A549 (cell line): ENCODE measurements around the gene HIKESHI. TPM values are rescaled to one million over a fixed set of nuclear protein-coding genes. Genes with fewer than 3 reads are reported as not detected.

Experiments
- ATAC-seq, 2 experiments: fragments of 200-7000 bp in 1 of 2; fragments of >200 bp in 1 of 2; cut with Nextera tagmentation in 1 of 2; cut with Tn5 transposase in 1 of 2; 3 replicates each; pipeline versions ENCODE4 v1.8.0 to v1.9.1; 2018 to 2020; ENCODE audit warnings: mild to moderate bottlenecking in 1 of 2, moderate library complexity in 1 of 2
- CTCF ChIA-PET: fragments of 300-600 bp; sonication (Branson Sonifier 250); formaldehyde crosslinking; extraction: SDS; loops from one replicate; lab custom pipeline; 2021; ENCODE audit warnings: antibody characterized with exemption, inconsistent platforms; lab: Yijun Ruan, JAX
- POLR2A ChIA-PET: fragments of 350-600 bp; formaldehyde crosslinking; extraction: SDS; loops from one replicate; lab custom pipeline; 2021; ENCODE audit warnings: antibody characterized with exemption, inconsistent platforms; lab: Yijun Ruan, JAX
- DNase-seq, 2 experiments: peaks; one replicate each; pipeline versions ENCODE4 v3.0.0 to v3.0.0-alpha.2; 2011 to 2016; ENCODE audit warnings: low read depth in 1 of 2, low spot score in 1 of 2
- FAIRE-seq: peaks from 2 replicates; lab custom pipeline; 2011; peaks lifted over from hg19 to GRCh38; lab: Jason Lieb, UNC
- H3K27ac ChIP-seq, 2 experiments: fragments of >200 bp; sonication (Bioruptor Twin); formaldehyde crosslinking; 3 replicates each; pipeline ENCODE4 v1.5.1; 2016 to 2017
- H3K4me1 ChIP-seq: fragments of >200 bp; sonication (Bioruptor Twin); formaldehyde crosslinking; 3 replicates; pipeline ENCODE4 v1.6.1; 2016
- H3K4me2 ChIP-seq: fragments of >200 bp; sonication (Bioruptor Twin); formaldehyde crosslinking; 3 replicates; pipeline ENCODE4 v1.6.1; 2016
- H3K4me3 ChIP-seq: fragments of >200 bp; sonication (Bioruptor Twin); formaldehyde crosslinking; 3 replicates; pipeline ENCODE4 v1.5.1; 2016
- H3K9me3 ChIP-seq: fragments of >200 bp; sonication (Bioruptor Twin); formaldehyde crosslinking; 3 replicates; pipeline ENCODE4 v1.6.1; 2016
- CBX2 ChIP-seq: fragments of 200-600 bp; sonication (generic); IDR thresholded peaks from 2 replicates; pipeline ENCODE4 v1.6.1; 2016; ENCODE audit warnings: low read depth, mild to moderate bottlenecking, borderline replicate concordance
- CHD2 ChIP-seq: fragments of 150-350 bp; IDR thresholded peaks from 2 replicates; pipeline ENCODE4 v1.6.1; 2014; ENCODE audit warnings: low read length; ENCODE audit not compliant: partially characterized antibody
- ESRRA ChIP-seq: fragments of 150-350 bp; IDR thresholded peaks from 2 replicates; pipeline ENCODE4 v1.6.1; 2014; ENCODE audit warnings: mild to moderate bottlenecking, low read length, borderline replicate concordance
- HDAC2 ChIP-seq: fragments of 200-600 bp; sonication (generic); IDR thresholded peaks from 2 replicates; pipeline ENCODE4 v1.6.1; 2016
- HOXB5 ChIP-seq: fragments of 250-450 bp; sonication (Bioruptor Pico); IDR thresholded peaks from 2 replicates; pipeline ENCODE4 v1.5.0; 2020; ENCODE audit warnings: mild to moderate bottlenecking, moderate library complexity
- JUNB ChIP-seq: fragments of >200 bp; sonication (Bioruptor Twin); formaldehyde crosslinking; IDR thresholded peaks from 2 replicates; pipeline ENCODE4 v1.6.1; 2016
- MAZ ChIP-seq: fragments of 150-350 bp; IDR thresholded peaks from 2 replicates; pipeline ENCODE4 v1.6.1; 2014; ENCODE audit warnings: antibody characterized with exemption, low read depth, low read length, borderline replicate concordance
- NFE2L2 ChIP-seq: fragments of 150-350 bp; conservative IDR thresholded peaks from 2 replicates; pipeline ENCODE4 v1.6.1; 2014; ENCODE audit warnings: low read length
- NPAS2 ChIP-seq: fragments of 250-450 bp; sonication (Bioruptor Pico); IDR thresholded peaks from 2 replicates; pipeline ENCODE4 v1.8.0; 2022; ENCODE audit warnings: mild to moderate bottlenecking, moderate library complexity, borderline replicate concordance
- NR3C1 ChIP-seq: fragments of >200 bp; sonication (Bioruptor Twin); formaldehyde crosslinking; IDR thresholded peaks from 3 replicates; pipeline ENCODE4 v1.6.1; 2017
- PBX3 ChIP-seq: IDR thresholded peaks from 2 replicates; pipeline ENCODE4 v1.6.1; 2012
- POLR2A ChIP-seq: IDR thresholded peaks from 2 replicates; pipeline ENCODE4 v1.6.1; 2012; ENCODE audit warnings: mild to moderate bottlenecking, low read length
- POLR2AphosphoS2 ChIP-seq: conservative IDR thresholded peaks from 2 replicates; pipeline ENCODE4 v1.6.1; 2012; ENCODE audit warnings: low read length, improper control_type of control experiment, inconsistent platforms
- RAD21 ChIP-seq, 2 experiments: fragments of >200 bp in 1 of 2; sonication (Bioruptor Twin) in 1 of 2; formaldehyde crosslinking in 1 of 2; IDR thresholded peaks in 1 of 2; conservative IDR thresholded peaks in 1 of 2; 2 replicates in 1 of 2; 3 replicates in 1 of 2; pipeline ENCODE4 v1.6.1; 2012 to 2018; ENCODE audit warnings: inconsistent platforms in 1 of 2
- RARB ChIP-seq: fragments of 250-450 bp; sonication (Bioruptor Pico); IDR thresholded peaks from 2 replicates; pipeline ENCODE4 v1.8.0; 2021; ENCODE audit warnings: mild to moderate bottlenecking, moderate library complexity
- REST ChIP-seq: fragments of 200-600 bp; sonication (generic); IDR thresholded peaks from 2 replicates; pipeline ENCODE4 v1.6.1; 2016; ENCODE audit warnings: antibody characterized with exemption, mild to moderate bottlenecking, moderate library complexity
- SREBF2 ChIP-seq: fragments of 450-650 bp; IDR thresholded peaks from 2 replicates; pipeline ENCODE4 v1.6.1; 2014; ENCODE audit warnings: mild to moderate bottlenecking, moderate library complexity
- TFCP2L1 ChIP-seq: fragments of 250-450 bp; sonication (Bioruptor Pico); IDR thresholded peaks from 2 replicates; pipeline ENCODE4 v1.5.0; 2021; ENCODE audit warnings: mild to moderate bottlenecking
- ZC3H11A ChIP-seq: fragments of 450-650 bp; IDR thresholded peaks from 2 replicates; pipeline ENCODE4 v1.6.1; 2014; ENCODE audit warnings: antibody characterized with exemption, mild to moderate bottlenecking
- WGBS: methylation state at CpG from one replicate; pipeline ENCODE4 v1.1.6; 2017; ENCODE audit errors: missing lambda C conversion rate; 5-methylcytosine and 5-hydroxymethylcytosine counted together
- polyA plus RNA-seq, 4 experiments: library from polyadenylated mRNA; depleted of rRNA in 3 of 4; stranded (reverse); fragments of >200 nt; fragmentation: RNase III in 1 of 4; extraction: RNeasy Plus Mini Kit Qiagen cat#74134 plus additional on column Dnase treatment in 1 of 4; gene quantifications; 2 replicates in 3 of 4; 3 replicates in 1 of 4; pipeline ENCODE4 v1.2.3, GENCODE V29; 2011 to 2017
- TF ChIP-seq, protein P1 (sequence below): fragments of 150-350 bp; IDR thresholded peaks from 2 replicates; pipeline ENCODE4 v1.6.1; 2014; ENCODE audit warnings: low read depth, mild to moderate bottlenecking, low read length
- TF ChIP-seq, protein P2 (sequence below): fragments of >200 bp; sonication (Bioruptor Twin); formaldehyde crosslinking; IDR thresholded peaks from 3 replicates; pipeline ENCODE4 v1.5.1; 2016

Gene HIKESHI
- polyA plus RNA-seq, 2 of the 4 experiments (the other 2 are of a cell fraction): 39.6 to 101 TPM

- no peak overlapping the region for H3K4me2 ChIP-seq
- H3K4me1 ChIP-seq: peaks cover 6% of the 10 kb centered on the region; the same call in 1 of the 3 replicates
- WGBS: 94% methylated on average over 1 of the region's 1 CpG
- no peak overlapping the region for H3K27ac ChIP-seq
- no peak for ATAC-seq
- no peak overlapping the region for H3K4me3 ChIP-seq
- DNase-seq: no peak
- no peak for FAIRE-seq
- TF ChIP-seq, protein P1, sequence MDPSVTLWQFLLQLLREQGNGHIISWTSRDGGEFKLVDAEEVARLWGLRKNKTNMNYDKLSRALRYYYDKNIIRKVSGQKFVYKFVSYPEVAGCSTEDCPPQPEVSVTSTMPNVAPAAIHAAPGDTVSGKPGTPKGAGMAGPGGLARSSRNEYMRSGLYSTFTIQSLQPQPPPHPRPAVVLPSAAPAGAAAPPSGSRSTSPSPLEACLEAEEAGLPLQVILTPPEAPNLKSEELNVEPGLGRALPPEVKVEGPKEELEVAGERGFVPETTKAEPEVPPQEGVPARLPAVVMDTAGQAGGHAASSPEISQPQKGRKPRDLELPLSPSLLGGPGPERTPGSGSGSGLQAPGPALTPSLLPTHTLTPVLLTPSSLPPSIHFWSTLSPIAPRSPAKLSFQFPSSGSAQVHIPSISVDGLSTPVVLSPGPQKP: no peak
- no peak for TF ChIP-seq TFCP2L1 (CRISPR knock-in tag)
- no peak for TF ChIP-seq CHD2
- no peak for TF ChIP-seq ZC3H11A
- no peak for TF ChIP-seq REST
- no peak for TF ChIP-seq MAZ
- TF ChIP-seq, protein P2, sequence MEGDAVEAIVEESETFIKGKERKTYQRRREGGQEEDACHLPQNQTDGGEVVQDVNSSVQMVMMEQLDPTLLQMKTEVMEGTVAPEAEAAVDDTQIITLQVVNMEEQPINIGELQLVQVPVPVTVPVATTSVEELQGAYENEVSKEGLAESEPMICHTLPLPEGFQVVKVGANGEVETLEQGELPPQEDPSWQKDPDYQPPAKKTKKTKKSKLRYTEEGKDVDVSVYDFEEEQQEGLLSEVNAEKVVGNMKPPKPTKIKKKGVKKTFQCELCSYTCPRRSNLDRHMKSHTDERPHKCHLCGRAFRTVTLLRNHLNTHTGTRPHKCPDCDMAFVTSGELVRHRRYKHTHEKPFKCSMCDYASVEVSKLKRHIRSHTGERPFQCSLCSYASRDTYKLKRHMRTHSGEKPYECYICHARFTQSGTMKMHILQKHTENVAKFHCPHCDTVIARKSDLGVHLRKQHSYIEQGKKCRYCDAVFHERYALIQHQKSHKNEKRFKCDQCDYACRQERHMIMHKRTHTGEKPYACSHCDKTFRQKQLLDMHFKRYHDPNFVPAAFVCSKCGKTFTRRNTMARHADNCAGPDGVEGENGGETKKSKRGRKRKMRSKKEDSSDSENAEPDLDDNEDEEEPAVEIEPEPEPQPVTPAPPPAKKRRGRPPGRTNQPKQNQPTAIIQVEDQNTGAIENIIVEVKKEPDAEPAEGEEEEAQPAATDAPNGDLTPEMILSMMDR: no peak
- TF ChIP-seq HOXB5 (CRISPR knock-in tag): no peak
- no peak for TF ChIP-seq JUNB
- no peak for TF ChIP-seq PBX3
- TF ChIP-seq POLR2A: no peak
- no peak for TF ChIP-seq POLR2AphosphoS2
- no peak for TF ChIP-seq SREBF2
- TF ChIP-seq CBX2: no peak
- no peak for TF ChIP-seq NFE2L2
- H3K9me3 ChIP-seq: no peaks in the 10 kb centered on the region
- ChIA-PET POLR2A (no interaction called here), CTCF (interaction anchor here (1.2 kb wide), 1 partner anchor 401 kb away, joined by 3 read pairs; the partner anchor contains the start of gene CCDC83)
These were observed 46.1 kb upstream of the HIKESHI start for GRCh38 chr11:86255896-86256295.

DNA sequence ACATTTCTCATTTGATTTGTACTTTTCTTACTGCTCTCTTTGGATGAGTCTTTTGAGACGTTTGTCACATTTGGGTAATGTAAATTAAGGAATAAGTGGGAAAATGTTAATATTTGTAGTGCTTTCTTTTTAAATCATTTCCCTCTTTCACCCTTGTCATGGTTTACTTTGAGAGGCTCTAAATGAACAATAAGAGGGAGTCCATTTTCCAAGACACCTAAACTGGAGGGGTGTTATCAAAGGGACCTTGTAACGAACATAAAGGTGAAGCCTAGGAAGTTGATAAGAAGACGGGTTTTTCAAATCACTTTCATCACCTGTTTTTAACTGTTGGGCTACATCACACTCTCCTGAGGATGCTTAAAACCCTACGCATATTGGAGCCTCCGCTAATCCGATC lies 45.4 kb upstream of the HIKESHI start:
- no peaks in the 10 kb centered on the region for H3K9me3 ChIP-seq
- no peak overlapping the region for H3K4me3 ChIP-seq
- TF ChIP-seq CBX2 (no peak), ESRRA (no peak), PBX3 (no peak), RARB (no peak), NPAS2 (CRISPR knock-in tag) (no peak), NR3C1 (no peak), HDAC2 (no peak), HOXB5 (CRISPR knock-in tag) (no peak), RAD21 (conservative IDR thresholded peaks at IDR 0.05 in 1 of 2, IDR thresholded peaks at IDR 0.05 in 1 of 2) (no peak), CHD2 (no peak)
- no peak for ATAC-seq
- H3K4me1 ChIP-seq: no peaks in the 10 kb centered on the region
- ChIA-PET POLR2A (interaction anchor here (0.7 kb wide), 1 partner anchor 781 kb away, joined by 4 read pairs; the partner anchor contains the start of gene TMEM135), CTCF (interaction anchor here (1.2 kb wide), 1 partner anchor 401 kb away, joined by 3 read pairs; the partner anchor contains the start of gene CCDC83)
- FAIRE-seq: no peak
- H3K4me2 ChIP-seq: no peak overlapping the region
- 61% methylated on average over 6 of the region's 6 CpGs for WGBS
- no peak for DNase-seq
- H3K27ac ChIP-seq: no peak overlapping the region
